ENCODE measurements around the gene CMTM5.

GRCh38 chr14:23386999-23387398 is 10.2 kb downstream of the CMTM5 start:
- TF ChIP-seq CTCF (IDR thresholded peaks at IDR 0.05) (no peak), EP300 (IDR thresholded peaks at IDR 0.05) (no peak), POLR2A (IDR thresholded peaks at IDR 0.05) (no peak), POLR2AphosphoS5 (IDR thresholded peaks at IDR 0.05) (no peak)

All from stomach (tissue), 4 donors.